ENCODE data around the gene LSM4. TPM values are rescaled to one million over a fixed set of nuclear protein-coding genes. Genes with fewer than 3 reads are reported as not detected.

Gene LSM4
- total RNA-seq, 1 donor from 2014 or later = 73.0 TPM

- Mint-ChIP-seq H3K4me3 (ENCODE audit: unreplicated experiment) (no peak overlapping the region), H3K9me3 (ENCODE audit: low read depth) (no peaks in the 10 kb centered on the region), H3K27me3 (ENCODE audit: low read depth) (no peaks in the 10 kb centered on the region), H3K36me3 (ENCODE audit: low read depth) (no peaks in the 10 kb centered on the region), H3K4me1 (ENCODE audit: low read depth) (peaks cover 6% of the 10 kb centered on the region), H3K27ac (ENCODE audit: unreplicated experiment) (no peak overlapping the region)
- no peak for TF ChIP-seq CTCF (IDR thresholded peaks at IDR 0.05)
- DNase-seq (ENCODE audit: low spot score) = no peak
These were observed 10.8 kb downstream of the LSM4 start for GRCh38 chr19:18312092-18312534.

GRCh38 chr19:18311502-18312091, 11.3 kb downstream of the LSM4 start:
- DNase-seq (ENCODE audit: low spot score) = no peak
- no peak for TF ChIP-seq CTCF (IDR thresholded peaks at IDR 0.05)
- Mint-ChIP-seq H3K36me3 (ENCODE audit: low read depth) (no peaks in the 10 kb centered on the region), H3K27ac (ENCODE audit: unreplicated experiment) (no peak overlapping the region), H3K4me1 (ENCODE audit: low read depth) (peaks cover 11% of the 10 kb centered on the region), H3K4me3 (ENCODE audit: unreplicated experiment) (no peak overlapping the region), H3K27me3 (ENCODE audit: low read depth) (no peaks in the 10 kb centered on the region), H3K9me3 (ENCODE audit: low read depth) (no peaks in the 10 kb centered on the region)

DNA sequence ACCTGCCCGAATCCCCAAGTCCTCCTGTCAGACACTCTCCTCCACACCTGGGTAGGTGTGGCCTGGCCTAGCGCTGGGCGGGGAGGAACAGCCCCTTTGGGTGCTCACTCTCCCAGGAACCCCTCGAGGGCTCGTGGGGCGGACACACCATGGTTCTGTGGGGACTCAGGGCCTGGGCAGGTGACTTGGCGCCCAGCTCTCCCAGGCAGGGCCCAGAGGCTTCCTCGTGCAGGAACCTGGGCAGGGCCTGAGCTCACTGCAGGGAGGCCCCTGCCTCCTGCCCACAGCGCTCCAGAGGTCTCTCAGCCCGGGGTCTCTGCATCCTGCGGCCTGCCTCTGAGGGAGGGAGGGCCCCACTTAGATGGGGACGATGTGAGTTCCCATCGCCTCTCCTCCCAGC, 11.9 kb downstream of the LSM4 start:
- Mint-ChIP-seq H3K27ac (ENCODE audit: unreplicated experiment) (no peak overlapping the region), H3K4me1 (ENCODE audit: low read depth) (peaks cover 17% of the 10 kb centered on the region), H3K27me3 (ENCODE audit: low read depth) (no peaks in the 10 kb centered on the region), H3K4me3 (ENCODE audit: unreplicated experiment) (no peak overlapping the region), H3K9me3 (ENCODE audit: low read depth) (no peaks in the 10 kb centered on the region), H3K36me3 (ENCODE audit: low read depth) (no peaks in the 10 kb centered on the region)
- no peak for TF ChIP-seq CTCF (IDR thresholded peaks at IDR 0.05)
- DNase-seq (ENCODE audit: low spot score) = no peak

GRCh38 chr19:18310118-18310909, 12.6 kb downstream of the LSM4 start:
- H3K9me3 Mint-ChIP-seq (ENCODE audit: low read depth) = no peaks in the 10 kb centered on the region
- DNase-seq (ENCODE audit: low spot score) = no peak
- no peak overlapping the region for H3K4me3 Mint-ChIP-seq (ENCODE audit: unreplicated experiment)
- no peak overlapping the region for H3K27ac Mint-ChIP-seq (ENCODE audit: unreplicated experiment)
- peaks cover 21% of the 10 kb centered on the region for H3K4me1 Mint-ChIP-seq (ENCODE audit: low read depth)
- H3K36me3 Mint-ChIP-seq (ENCODE audit: low read depth) = no peaks in the 10 kb centered on the region
- no peak for TF ChIP-seq CTCF (IDR thresholded peaks at IDR 0.05)
- no peaks in the 10 kb centered on the region for H3K27me3 Mint-ChIP-seq (ENCODE audit: low read depth)

DNA sequence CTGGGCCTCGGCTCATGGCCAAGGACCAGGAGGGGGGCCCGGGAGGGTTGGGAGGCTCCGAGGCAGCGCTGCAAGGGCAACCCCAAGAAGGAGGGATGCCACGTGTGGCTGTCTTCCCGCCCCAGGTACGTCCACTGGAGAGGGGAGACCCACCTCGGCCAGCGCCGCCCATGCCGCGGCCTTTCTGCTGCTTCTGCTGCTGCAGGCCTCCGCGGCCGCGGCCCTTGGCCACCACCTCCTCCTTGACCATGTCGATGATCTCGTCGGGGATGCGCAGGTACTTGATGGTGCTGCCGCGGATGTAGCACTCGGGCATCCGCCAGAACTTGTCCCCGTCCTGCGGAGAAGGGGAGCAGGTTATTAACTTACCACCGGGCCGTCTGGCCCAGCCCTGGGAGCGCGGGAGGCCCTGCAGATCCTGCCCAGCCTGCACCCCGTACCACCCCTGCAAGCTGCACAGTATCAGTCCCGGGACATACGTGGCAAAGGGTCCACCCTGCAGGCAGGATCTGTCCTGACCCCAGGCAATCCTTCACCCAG, 13.3 kb downstream of the LSM4 start:
- Mint-ChIP-seq H3K4me1 (ENCODE audit: low read depth) (peaks cover 28% of the 10 kb centered on the region), H3K27ac (ENCODE audit: unreplicated experiment) (no peak overlapping the region), H3K27me3 (ENCODE audit: low read depth) (no peaks in the 10 kb centered on the region), H3K4me3 (ENCODE audit: unreplicated experiment) (no peak overlapping the region), H3K9me3 (ENCODE audit: low read depth) (no peaks in the 10 kb centered on the region), H3K36me3 (ENCODE audit: low read depth) (no peaks in the 10 kb centered on the region)
- TF ChIP-seq CTCF (IDR thresholded peaks at IDR 0.05) = no peak
- no peak for DNase-seq (ENCODE audit: low spot score)
